ENCODE results near the gene CCR7.

Gene CCR7

DNA sequence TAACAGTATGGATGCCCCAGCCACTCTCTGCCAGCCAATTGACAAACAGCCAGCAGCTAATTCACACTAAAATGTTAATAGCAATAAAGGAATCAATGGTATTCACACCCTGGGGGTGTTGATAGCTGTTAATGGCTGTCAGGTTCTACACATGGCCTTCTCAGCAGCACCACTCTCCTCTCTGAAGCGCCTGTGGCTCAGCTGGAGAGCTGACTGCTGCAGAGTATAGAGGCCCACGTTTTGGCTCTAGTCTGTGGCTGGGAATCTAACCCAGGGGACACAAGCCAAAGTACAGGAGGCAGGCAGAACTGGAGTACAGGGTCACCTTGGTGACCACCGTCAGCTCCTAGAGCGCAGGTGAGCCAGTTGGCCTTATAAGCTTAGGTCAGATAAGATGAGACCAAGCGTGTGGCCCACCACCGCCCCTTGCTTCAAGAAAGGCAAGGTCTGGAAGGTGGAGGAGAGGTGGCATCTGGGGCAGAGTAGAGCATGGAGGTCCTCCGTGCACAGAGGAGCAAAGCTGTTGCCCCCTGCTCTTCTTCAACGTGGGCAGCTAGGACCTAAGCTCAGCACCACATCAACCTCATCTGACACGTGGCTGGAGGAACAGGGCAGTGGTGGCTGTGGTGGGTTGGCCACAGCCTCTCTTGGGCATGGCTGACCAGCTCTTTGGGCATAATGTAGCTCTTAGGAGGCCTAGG lies 25.4 kb downstream of the CCR7 start:
- no peak overlapping the region for H3K4me2 ChIP-seq
- no peak overlapping the region for H2AFZ ChIP-seq (ENCODE audit: low read depth)
- H3K9ac ChIP-seq: no peak overlapping the region
- no peaks in the 10 kb centered on the region for H3K36me3 ChIP-seq (ENCODE audit: insufficient read depth)
- no peaks in the 10 kb centered on the region for H3K79me2 ChIP-seq (ENCODE audit: insufficient read depth, low read depth)
- H3K27me3 ChIP-seq (ENCODE audit: insufficient read depth, low read depth): no peaks in the 10 kb centered on the region; the same call in 1 of the 2 replicates
- TF ChIP-seq, protein P1, sequence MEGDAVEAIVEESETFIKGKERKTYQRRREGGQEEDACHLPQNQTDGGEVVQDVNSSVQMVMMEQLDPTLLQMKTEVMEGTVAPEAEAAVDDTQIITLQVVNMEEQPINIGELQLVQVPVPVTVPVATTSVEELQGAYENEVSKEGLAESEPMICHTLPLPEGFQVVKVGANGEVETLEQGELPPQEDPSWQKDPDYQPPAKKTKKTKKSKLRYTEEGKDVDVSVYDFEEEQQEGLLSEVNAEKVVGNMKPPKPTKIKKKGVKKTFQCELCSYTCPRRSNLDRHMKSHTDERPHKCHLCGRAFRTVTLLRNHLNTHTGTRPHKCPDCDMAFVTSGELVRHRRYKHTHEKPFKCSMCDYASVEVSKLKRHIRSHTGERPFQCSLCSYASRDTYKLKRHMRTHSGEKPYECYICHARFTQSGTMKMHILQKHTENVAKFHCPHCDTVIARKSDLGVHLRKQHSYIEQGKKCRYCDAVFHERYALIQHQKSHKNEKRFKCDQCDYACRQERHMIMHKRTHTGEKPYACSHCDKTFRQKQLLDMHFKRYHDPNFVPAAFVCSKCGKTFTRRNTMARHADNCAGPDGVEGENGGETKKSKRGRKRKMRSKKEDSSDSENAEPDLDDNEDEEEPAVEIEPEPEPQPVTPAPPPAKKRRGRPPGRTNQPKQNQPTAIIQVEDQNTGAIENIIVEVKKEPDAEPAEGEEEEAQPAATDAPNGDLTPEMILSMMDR (conservative IDR thresholded peaks at IDR 0.05; ENCODE audit: low read depth, low read length): no peak
- no peak overlapping the region for H3K27ac ChIP-seq
- peaks cover 11% of the 10 kb centered on the region for H3K4me1 ChIP-seq (ENCODE audit: low read depth, poor library complexity, severe bottlenecking)
- no peaks in the 10 kb centered on the region for H4K20me1 ChIP-seq (ENCODE audit: insufficient read depth)
- no peak overlapping the region for H3K4me3 ChIP-seq (IDR thresholded peaks at IDR 0.05; ENCODE audit: insufficient read depth, low read depth, low read length)

DNA sequence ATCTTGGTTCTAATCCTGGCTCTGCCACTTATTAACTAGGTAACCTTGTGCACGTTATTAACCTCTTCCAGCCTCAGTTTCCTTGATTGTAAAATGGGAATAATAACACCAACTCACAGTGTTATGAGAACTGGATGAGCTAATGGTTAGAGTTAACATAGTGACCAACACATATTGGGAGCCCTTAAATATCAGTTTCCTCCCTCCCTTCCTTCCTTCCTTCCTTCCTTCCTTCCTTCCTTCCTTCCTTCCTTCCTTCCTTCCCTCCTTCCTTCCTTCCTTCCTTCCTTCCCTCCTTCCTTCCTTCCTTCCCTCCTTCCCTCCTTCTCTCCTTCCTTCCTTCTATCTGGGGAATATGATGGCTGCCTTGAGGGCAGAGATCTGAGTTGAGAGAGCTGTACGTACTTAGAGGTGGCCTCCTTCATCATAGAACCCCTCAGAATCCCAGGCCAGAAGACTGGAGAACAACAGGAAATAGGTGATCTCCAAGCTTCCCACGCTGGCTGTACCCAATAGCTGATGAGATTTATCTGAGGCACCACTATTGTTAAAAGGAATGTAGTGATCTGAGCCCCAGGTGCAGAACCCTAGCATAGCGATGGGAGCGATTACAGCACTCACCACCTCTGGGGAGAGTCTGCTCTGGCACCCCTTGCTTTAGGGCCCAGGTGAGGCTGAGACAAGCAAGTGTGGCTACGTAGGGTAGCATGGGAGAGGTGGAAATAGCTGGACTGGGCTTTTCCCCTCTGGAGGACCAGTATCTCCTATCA lies 26.2 kb downstream of the CCR7 start:
- H4K20me1 ChIP-seq (ENCODE audit: insufficient read depth): no peaks in the 10 kb centered on the region
- no peaks in the 10 kb centered on the region for H3K36me3 ChIP-seq (ENCODE audit: insufficient read depth)
- no peak overlapping the region for H3K4me3 ChIP-seq (IDR thresholded peaks at IDR 0.05; ENCODE audit: insufficient read depth, low read depth, low read length)
- TF ChIP-seq, protein P1 (conservative IDR thresholded peaks at IDR 0.05; ENCODE audit: low read depth, low read length): no peak
- H3K9ac ChIP-seq: no peak overlapping the region
- H3K4me1 ChIP-seq (ENCODE audit: low read depth, poor library complexity, severe bottlenecking): peaks cover 12% of the 10 kb centered on the region
- H3K79me2 ChIP-seq (ENCODE audit: insufficient read depth, low read depth): no peaks in the 10 kb centered on the region
- H3K4me2 ChIP-seq: no peak overlapping the region
- no peak overlapping the region for H3K27ac ChIP-seq
- no peaks in the 10 kb centered on the region; the same call in 1 of the 2 replicates for H3K27me3 ChIP-seq (ENCODE audit: insufficient read depth, low read depth)
- H2AFZ ChIP-seq (ENCODE audit: low read depth): no peak overlapping the region

- Histone ChIP-seq H3K27ac (no peak overlapping the region), H4K20me1 (ENCODE audit: insufficient read depth) (no peaks in the 10 kb centered on the region), H3K79me2 (ENCODE audit: insufficient read depth, low read depth) (no peaks in the 10 kb centered on the region), H3K4me3 (IDR thresholded peaks at IDR 0.05; ENCODE audit: insufficient read depth, low read depth, low read length) (no peak overlapping the region), H2AFZ (ENCODE audit: low read depth) (no peak overlapping the region), H3K4me2 (no peak overlapping the region), H3K4me1 (ENCODE audit: low read depth, poor library complexity, severe bottlenecking) (peaks cover 21% of the 10 kb centered on the region), H3K27me3 (ENCODE audit: insufficient read depth, low read depth) (no peaks in the 10 kb centered on the region; the same call in 1 of the 2 replicates), H3K9ac (no peak overlapping the region), H3K36me3 (ENCODE audit: insufficient read depth) (no peaks in the 10 kb centered on the region)
- TF ChIP-seq, protein P1 (conservative IDR thresholded peaks at IDR 0.05; ENCODE audit: low read depth, low read length): no peak
These were observed 27.0 kb downstream of the CCR7 start for GRCh38 chr17:40538019-40538935.

Data from KMS-11 (cell line).